WI38 (cell line): Measurements from ENCODE around the gene ZMYM1.
"Not testable (repeated sequence)": the region's sequence is repeated elsewhere in the genome, so short reads cannot be mapped to it uniquely, and the experiment has no call there.

ENCODE experiments used
- H3K4me3 ChIP-seq: 2 replicates; pipeline ENCODE4 v1.5.1; 2011; ENCODE audit warnings: low read depth, mild to moderate bottlenecking, control low read depth, low read length
- CTCF ChIP-seq: IDR thresholded peaks from 2 replicates; pipeline ENCODE4 v1.5.1; 2012; ENCODE audit warnings: low read depth, mild to moderate bottlenecking, control low read depth, low read length

ZMYM1 gene

GRCh38 chr1:35053433-35053832, 25.8 kb upstream of the ZMYM1 start:
- no peak for TF ChIP-seq CTCF
- no peak overlapping the region for H3K4me3 ChIP-seq

GRCh38 chr1:35054282-35054681, 24.9 kb upstream of the ZMYM1 start:
- not testable (repeated sequence) for H3K4me3 ChIP-seq

GRCh38 chr1:35058321-35058720, 20.9 kb upstream of the ZMYM1 start:
- not testable (repeated sequence) for H3K4me3 ChIP-seq

GRCh38 chr1:35058988-35059387, 20.2 kb upstream of the ZMYM1 start:
- H3K4me3 ChIP-seq: no peak overlapping the region
- TF ChIP-seq CTCF: no peak

- no peak overlapping the region for H3K4me3 ChIP-seq
- no peak for TF ChIP-seq CTCF
These were observed 16.5 kb upstream of the ZMYM1 start for GRCh38 chr1:35062518-35063196.

- H3K4me3 ChIP-seq: no peak overlapping the region
- no peak for TF ChIP-seq CTCF
These were observed 14.9 kb upstream of the ZMYM1 start for GRCh38 chr1:35064265-35064664.

- no peak overlapping the region for H3K4me3 ChIP-seq
- TF ChIP-seq CTCF: no peak
These were observed 9.4 kb upstream of the ZMYM1 start for GRCh38 chr1:35069746-35070145.

- no peak for TF ChIP-seq CTCF
- H3K4me3 ChIP-seq: no peak overlapping the region
These were observed 5.8 kb upstream of the ZMYM1 start for GRCh38 chr1:35073265-35073811.

GRCh38 chr1:35076426-35076825, 2.8 kb upstream of the ZMYM1 start:
- H3K4me3 ChIP-seq: not testable (repeated sequence)
